ENCODE data around the gene EPC1. TPM values are rescaled to one million over a fixed set of nuclear protein-coding genes. Genes with fewer than 3 reads are reported as not detected.
A peak's percentile ranks its signal among the peaks of the same experiment; 100 is the strongest.

Gene EPC1
- total and polyA plus RNA-seq, 10 donors, result 16.0 to 69.2 (median 57.4) TPM

DNA sequence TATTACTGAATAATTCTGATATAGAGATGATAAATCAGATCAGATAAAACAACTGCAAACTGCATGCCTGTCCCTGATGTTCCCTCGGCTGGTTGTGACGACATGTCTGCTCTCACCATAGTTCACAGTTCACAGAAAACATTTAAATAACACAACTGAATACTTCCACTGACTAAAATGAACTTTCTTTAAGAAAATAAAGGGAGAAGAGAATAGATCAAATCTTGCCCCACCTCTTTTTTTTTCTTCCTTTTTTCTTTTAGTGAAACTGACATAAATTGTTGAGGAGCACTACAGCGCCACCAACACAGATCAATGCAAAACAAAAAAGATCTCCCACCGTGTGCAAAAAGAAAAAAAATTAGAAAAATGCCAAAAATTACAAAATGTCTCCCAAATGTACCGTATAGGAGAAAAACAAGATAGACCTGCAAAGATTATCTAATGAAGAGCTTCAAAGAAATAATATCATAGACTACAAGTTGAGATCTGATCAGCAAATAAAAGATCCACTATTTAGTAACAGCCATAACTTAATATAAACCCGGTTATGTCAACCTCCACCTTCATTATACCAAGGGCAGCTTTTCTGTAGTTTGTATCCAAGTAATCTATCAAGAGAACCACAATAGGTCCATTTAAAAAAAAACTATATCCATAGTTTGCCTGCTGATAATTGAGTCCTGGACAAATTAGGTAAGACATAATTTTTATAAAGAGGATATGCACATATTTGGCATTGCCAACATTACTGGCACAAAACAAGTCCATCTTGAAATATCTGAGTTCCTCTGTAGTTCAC is 30.7 kb upstream of the EPC1 start:
- 0% methylated on average over 6 of the region's 6 CpGs for WGBS, 5 donors
- DNase-seq, result no peak
- H3K27me3 ChIP-seq (replicated peaks in 1 of 7), result no peaks in the 10 kb centered on the region
- H3K36me3 ChIP-seq, result no peaks in the 10 kb centered on the region
- TF ChIP-seq POLR2AphosphoS5 (IDR thresholded peaks at IDR 0.05) (no peak), POLR2A (IDR thresholded peaks at IDR 0.05) (no peak)
- TF ChIP-seq, protein P1, sequence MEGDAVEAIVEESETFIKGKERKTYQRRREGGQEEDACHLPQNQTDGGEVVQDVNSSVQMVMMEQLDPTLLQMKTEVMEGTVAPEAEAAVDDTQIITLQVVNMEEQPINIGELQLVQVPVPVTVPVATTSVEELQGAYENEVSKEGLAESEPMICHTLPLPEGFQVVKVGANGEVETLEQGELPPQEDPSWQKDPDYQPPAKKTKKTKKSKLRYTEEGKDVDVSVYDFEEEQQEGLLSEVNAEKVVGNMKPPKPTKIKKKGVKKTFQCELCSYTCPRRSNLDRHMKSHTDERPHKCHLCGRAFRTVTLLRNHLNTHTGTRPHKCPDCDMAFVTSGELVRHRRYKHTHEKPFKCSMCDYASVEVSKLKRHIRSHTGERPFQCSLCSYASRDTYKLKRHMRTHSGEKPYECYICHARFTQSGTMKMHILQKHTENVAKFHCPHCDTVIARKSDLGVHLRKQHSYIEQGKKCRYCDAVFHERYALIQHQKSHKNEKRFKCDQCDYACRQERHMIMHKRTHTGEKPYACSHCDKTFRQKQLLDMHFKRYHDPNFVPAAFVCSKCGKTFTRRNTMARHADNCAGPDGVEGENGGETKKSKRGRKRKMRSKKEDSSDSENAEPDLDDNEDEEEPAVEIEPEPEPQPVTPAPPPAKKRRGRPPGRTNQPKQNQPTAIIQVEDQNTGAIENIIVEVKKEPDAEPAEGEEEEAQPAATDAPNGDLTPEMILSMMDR (IDR thresholded peaks at IDR 0.05 in 8 of 11, conservative IDR thresholded peaks at IDR 0.05 in 3 of 11), result peak in 3 of 11 experiments; percentile 25 to 36 (median 27)
- H3K4me1 ChIP-seq, result peaks cover 24 to 57% (median 37%) of the 10 kb centered on the region in 6 donors
- intact Hi-C loops (cut with DNase I; ENCODE audit: low total_unique reads), result no loop called here
- H3K27ac ChIP-seq, result peak overlapping the region; percentile 85 to 96 (median 92)
- H3K9me3 ChIP-seq, result no peaks in the 10 kb centered on the region
- H3K4me3 ChIP-seq, result peak overlapping the region; percentile 63 to 74 (median 68)

DNA sequence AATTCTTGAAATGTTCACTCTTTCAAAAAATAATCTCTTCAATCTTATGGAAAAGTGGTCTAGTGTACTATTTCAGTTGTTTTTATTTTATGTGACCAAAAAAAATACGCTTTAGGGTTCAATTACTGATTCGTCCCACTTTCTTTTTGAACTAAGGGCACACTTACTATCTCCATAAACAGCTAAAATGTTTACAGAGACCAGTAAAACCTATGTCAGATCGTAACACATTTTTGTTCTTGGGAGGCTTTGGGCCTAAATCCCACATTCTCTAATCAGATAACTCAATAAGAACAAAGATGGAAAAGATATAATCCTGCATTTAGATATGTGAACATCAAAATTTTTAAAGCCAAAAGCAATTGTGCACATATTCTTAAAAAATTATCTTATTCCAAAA is 29.8 kb upstream of the EPC1 start:
- TF ChIP-seq POLR2AphosphoS5 (IDR thresholded peaks at IDR 0.05), result no peak
- no peak for TF ChIP-seq POLR2A (IDR thresholded peaks at IDR 0.05)
- Histone ChIP-seq H3K4me3 (peak overlapping the region; percentile 63 to 74 (median 68)), H3K9me3 (no peaks in the 10 kb centered on the region), H3K27ac (peak overlapping the region in 7 of 8 donors; percentile 86 to 96 (median 92)), H3K27me3 (replicated peaks in 1 of 7) (no peaks in the 10 kb centered on the region), H3K36me3 (peaks cover 0 to 7% (median 0%) of the 10 kb centered on the region in 6 donors), H3K4me1 (peaks cover 24 to 66% (median 37%) of the 10 kb centered on the region in 6 donors)
- no peak for DNase-seq
- WGBS, 5 donors, result 7 to 14% (median 10%) methylated on average over 3 of the region's 3 CpGs
- intact Hi-C loops (cut with DNase I; ENCODE audit: low total_unique reads), result no loop called here

- no peak for DNase-seq
- peak overlapping the region in 1 of 8 donors; percentile 96 for H3K27ac ChIP-seq
- no peak for TF ChIP-seq POLR2AphosphoS5 (IDR thresholded peaks at IDR 0.05)
- TF ChIP-seq, protein P1 (IDR thresholded peaks at IDR 0.05 in 8 of 11, conservative IDR thresholded peaks at IDR 0.05 in 3 of 11), result no peak
- TF ChIP-seq POLR2A (IDR thresholded peaks at IDR 0.05), result no peak
- peaks cover 24 to 73% (median 37%) of the 10 kb centered on the region in 6 donors for H3K4me1 ChIP-seq
- H3K36me3 ChIP-seq, result peaks cover 0 to 12% (median 0%) of the 10 kb centered on the region in 6 donors
- WGBS, 5 donors, result 67 to 80% (median 77%) methylated on average over 1 of the region's 1 CpG
- no peaks in the 10 kb centered on the region for H3K27me3 ChIP-seq (replicated peaks in 1 of 7)
- H3K9me3 ChIP-seq, result no peaks in the 10 kb centered on the region
- peak overlapping the region in 7 of 8 donors; percentile 63 to 74 (median 70) for H3K4me3 ChIP-seq
- intact Hi-C loops (cut with DNase I; ENCODE audit: low total_unique reads), result no loop called here
Observed at GRCh38 chr10:32376097-32376496, 29.1 kb upstream of the EPC1 start.

GRCh38 chr10:32375631-32376030 is 28.7 kb upstream of the EPC1 start:
- Histone ChIP-seq H3K9me3 (no peaks in the 10 kb centered on the region), H3K4me3 (peak overlapping the region in 2 of 8 donors; percentile 72 to 74), H3K27me3 (replicated peaks in 1 of 7) (no peaks in the 10 kb centered on the region), H3K27ac (no peak overlapping the region), H3K4me1 (peaks cover 24 to 78% (median 39%) of the 10 kb centered on the region in 6 donors), H3K36me3 (peaks cover 0 to 16% (median under 1%) of the 10 kb centered on the region in 6 donors)
- no peak for DNase-seq
- intact Hi-C loops (cut with DNase I; ENCODE audit: low total_unique reads), result no loop called here
- TF ChIP-seq, protein P1 (IDR thresholded peaks at IDR 0.05 in 8 of 11, conservative IDR thresholded peaks at IDR 0.05 in 3 of 11), result no peak
- TF ChIP-seq POLR2A (IDR thresholded peaks at IDR 0.05) (no peak), POLR2AphosphoS5 (IDR thresholded peaks at IDR 0.05) (no peak)
